Measurements from ENCODE around the gene ASTN2. TPM values are rescaled to one million over a fixed set of nuclear protein-coding genes. Genes with fewer than 3 reads are reported as not detected.

The ASTN2 gene
- total RNA-seq, 6 experiments from 2014 or later, result 0.91 to 3.1 (median 2.5) TPM

- TF ChIP-seq CTCF (IDR thresholded peaks at IDR 0.05) (no peak), POLR2A (IDR thresholded peaks at IDR 0.05) (no peak)
- no peak for ATAC-seq
- H3K27me3 ChIP-seq, result no peaks in the 10 kb centered on the region
- no peak overlapping the region for H3K4me3 ChIP-seq
- intact Hi-C loops (cut with DNase I), result loop anchor here in 1 of 2 donors (10.0 kb wide), 1 partner anchor 59 kb away; no protein-coding TSS in a partner anchor
- 85% methylated on average over 1 of the region's 1 CpG for WGBS (ENCODE audit: insufficient coverage, low coverage, low lambda C conversion rate, missing lambda C conversion rate)
- no peaks in the 10 kb centered on the region for H3K9me3 ChIP-seq
- no peak for DNase-seq
- no peak overlapping the region for H3K27ac ChIP-seq
- no peaks in the 10 kb centered on the region for H3K36me3 ChIP-seq
- H3K4me1 ChIP-seq, result no peaks in the 10 kb centered on the region
Observed at GRCh38 chr9:116585896-116586295, 829.0 kb downstream of the ASTN2 start.

- intact Hi-C loops (cut with DNase I), result loop anchor here in 1 of 2 donors (10.0 kb wide), 1 partner anchor 60 kb away; no protein-coding TSS in a partner anchor
- ATAC-seq (no peak), DNase-seq (no peak)
- Histone ChIP-seq H3K9me3 (no peaks in the 10 kb centered on the region), H3K27ac (no peak overlapping the region), H3K27me3 (no peaks in the 10 kb centered on the region), H3K4me1 (no peaks in the 10 kb centered on the region), H3K4me3 (no peak overlapping the region), H3K36me3 (no peaks in the 10 kb centered on the region)
- TF ChIP-seq CTCF (IDR thresholded peaks at IDR 0.05), result no peak
- TF ChIP-seq POLR2A (IDR thresholded peaks at IDR 0.05), result no peak
Observed at GRCh38 chr9:116585204-116585603, 829.7 kb downstream of the ASTN2 start.

- DNase-seq (no peak), ATAC-seq (no peak)
- Histone ChIP-seq H3K4me1 (no peaks in the 10 kb centered on the region), H3K9me3 (no peaks in the 10 kb centered on the region), H3K36me3 (no peaks in the 10 kb centered on the region), H3K27me3 (no peaks in the 10 kb centered on the region), H3K4me3 (no peak overlapping the region), H3K27ac (no peak overlapping the region)
- intact Hi-C loops (cut with DNase I), result loop anchor here in 1 of 2 donors (10.0 kb wide), 1 partner anchor 64 kb away; no protein-coding TSS in a partner anchor
- TF ChIP-seq POLR2A (IDR thresholded peaks at IDR 0.05) (no peak), CTCF (IDR thresholded peaks at IDR 0.05) (no peak)
- WGBS (ENCODE audit: insufficient coverage, low coverage, low lambda C conversion rate, missing lambda C conversion rate), result 60% methylated on average over 1 of the region's 1 CpG
Observed at GRCh38 chr9:116580853-116581252, 834.0 kb downstream of the ASTN2 start.

GRCh38 chr9:116576386-116576785 is 838.5 kb downstream of the ASTN2 start:
- H3K36me3 ChIP-seq, result no peaks in the 10 kb centered on the region
- intact Hi-C loops (cut with DNase I), result no loop called here
- no peak for ATAC-seq
- H3K4me3 ChIP-seq, result no peak overlapping the region
- no peak for DNase-seq
- no peaks in the 10 kb centered on the region for H3K27me3 ChIP-seq
- TF ChIP-seq CTCF (IDR thresholded peaks at IDR 0.05) (no peak), POLR2A (IDR thresholded peaks at IDR 0.05) (no peak)
- peaks cover 0 to 23% (median 7%) of the 10 kb centered on the region in 4 donors for H3K4me1 ChIP-seq
- H3K27ac ChIP-seq, result no peak overlapping the region
- no peaks in the 10 kb centered on the region for H3K9me3 ChIP-seq
- WGBS (ENCODE audit: insufficient coverage, low coverage, low lambda C conversion rate, missing lambda C conversion rate), result 62% methylated on average over 2 of the region's 4 CpGs

Data from right lobe of liver (tissue), 6 donors.